WTC11 (cell line): ENCODE measurements around the gene BARX2.

Experiments used
- EMX1 ChIP-seq: fragments of 250-450 bp; sonication (Bioruptor Pico); IDR thresholded peaks from 2 replicates; pipeline ENCODE4 v1.8.0; 2021; ENCODE audit warnings: mild to moderate bottlenecking
- NFATC4 ChIP-seq: fragments of 250-450 bp; sonication (Bioruptor Pico); IDR thresholded peaks from 2 replicates; pipeline ENCODE4 v1.9.0; 2021; ENCODE audit warnings: mild to moderate bottlenecking
- TCF7 ChIP-seq: sonication (generic); formaldehyde crosslinking; IDR thresholded peaks from 2 replicates; pipeline ENCODE4 v1.8.0; 2022; ENCODE audit warnings: mild to moderate bottlenecking, low read depth, missing genetic modification reagents, moderate library complexity
- ZBTB21 ChIP-seq: sonication (generic); formaldehyde crosslinking; IDR thresholded peaks from 2 replicates; pipeline ENCODE4 v1.8.1; 2023; ENCODE audit warnings: mild to moderate bottlenecking, missing genetic modification reagents, borderline replicate concordance
- ZSCAN18 ChIP-seq: fragments of 250-450 bp; sonication (Bioruptor Pico); IDR thresholded peaks from 2 replicates; pipeline ENCODE4 v2.1.2; 2022; ENCODE audit warnings: mild to moderate bottlenecking, moderate library complexity
- TF ChIP-seq, protein P1 (sequence below): sonication (generic); formaldehyde crosslinking; IDR thresholded peaks from 2 replicates; pipeline ENCODE4 v1.8.1; 2023; ENCODE audit warnings: mild to moderate bottlenecking, missing genetic modification reagents, moderate library complexity
- TF ChIP-seq, protein P2 (sequence below): fragments of 200-600 bp; IDR thresholded peaks from 2 replicates; pipeline ENCODE4 v1.8.0; 2022; ENCODE audit warnings: antibody characterized with exemption

GRCh38 chr11:129383502-129383901, 7.9 kb downstream of the BARX2 start:
- TF ChIP-seq TCF7 (CRISPR knock-in tag) (no peak), ZBTB21 (CRISPR knock-in tag) (no peak), NFATC4 (CRISPR knock-in tag) (no peak), EMX1 (no peak), ZSCAN18 (CRISPR knock-in tag) (no peak)
- TF ChIP-seq, protein P1, sequence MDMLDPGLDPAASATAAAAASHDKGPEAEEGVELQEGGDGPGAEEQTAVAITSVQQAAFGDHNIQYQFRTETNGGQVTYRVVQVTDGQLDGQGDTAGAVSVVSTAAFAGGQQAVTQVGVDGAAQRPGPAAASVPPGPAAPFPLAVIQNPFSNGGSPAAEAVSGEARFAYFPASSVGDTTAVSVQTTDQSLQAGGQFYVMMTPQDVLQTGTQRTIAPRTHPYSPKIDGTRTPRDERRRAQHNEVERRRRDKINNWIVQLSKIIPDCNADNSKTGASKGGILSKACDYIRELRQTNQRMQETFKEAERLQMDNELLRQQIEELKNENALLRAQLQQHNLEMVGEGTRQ (CRISPR knock-in tag), result no peak
- TF ChIP-seq, protein P2, sequence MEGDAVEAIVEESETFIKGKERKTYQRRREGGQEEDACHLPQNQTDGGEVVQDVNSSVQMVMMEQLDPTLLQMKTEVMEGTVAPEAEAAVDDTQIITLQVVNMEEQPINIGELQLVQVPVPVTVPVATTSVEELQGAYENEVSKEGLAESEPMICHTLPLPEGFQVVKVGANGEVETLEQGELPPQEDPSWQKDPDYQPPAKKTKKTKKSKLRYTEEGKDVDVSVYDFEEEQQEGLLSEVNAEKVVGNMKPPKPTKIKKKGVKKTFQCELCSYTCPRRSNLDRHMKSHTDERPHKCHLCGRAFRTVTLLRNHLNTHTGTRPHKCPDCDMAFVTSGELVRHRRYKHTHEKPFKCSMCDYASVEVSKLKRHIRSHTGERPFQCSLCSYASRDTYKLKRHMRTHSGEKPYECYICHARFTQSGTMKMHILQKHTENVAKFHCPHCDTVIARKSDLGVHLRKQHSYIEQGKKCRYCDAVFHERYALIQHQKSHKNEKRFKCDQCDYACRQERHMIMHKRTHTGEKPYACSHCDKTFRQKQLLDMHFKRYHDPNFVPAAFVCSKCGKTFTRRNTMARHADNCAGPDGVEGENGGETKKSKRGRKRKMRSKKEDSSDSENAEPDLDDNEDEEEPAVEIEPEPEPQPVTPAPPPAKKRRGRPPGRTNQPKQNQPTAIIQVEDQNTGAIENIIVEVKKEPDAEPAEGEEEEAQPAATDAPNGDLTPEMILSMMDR, result no peak
